C4-2B (cell line): Measurements from ENCODE around the gene PNPLA8.

ENCODE experiments used
- ZFX ChIP-seq: fragments of 450-650 bp; IDR thresholded peaks from 2 replicates; pipeline ENCODE4 v1.6.1; 2017
- TF ChIP-seq, protein P1 (sequence below): fragments of 450-650 bp; conservative IDR thresholded peaks from 2 replicates; pipeline ENCODE4 v1.5.1; 2017; ENCODE audit warnings: mild to moderate bottlenecking

DNA sequence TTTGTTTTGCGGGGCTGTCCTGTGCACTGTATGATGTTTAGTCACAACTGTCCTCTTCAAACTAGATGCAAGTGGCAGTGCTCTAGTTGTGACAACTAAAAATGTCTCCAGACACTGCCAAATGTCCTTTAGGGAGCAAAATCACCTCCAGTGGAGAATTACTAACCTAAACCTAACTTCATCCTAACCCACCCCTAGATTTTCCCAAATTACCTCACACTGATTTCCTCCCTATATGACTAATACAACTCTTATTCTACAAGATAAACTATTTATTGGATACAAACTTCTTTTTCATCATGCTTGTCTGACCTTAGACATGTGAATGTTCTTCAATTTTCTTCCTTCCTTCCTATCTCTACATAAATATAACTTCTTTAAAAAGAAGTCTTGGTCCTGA lies 26.4 kb downstream of the PNPLA8 start:
- TF ChIP-seq, protein P1, sequence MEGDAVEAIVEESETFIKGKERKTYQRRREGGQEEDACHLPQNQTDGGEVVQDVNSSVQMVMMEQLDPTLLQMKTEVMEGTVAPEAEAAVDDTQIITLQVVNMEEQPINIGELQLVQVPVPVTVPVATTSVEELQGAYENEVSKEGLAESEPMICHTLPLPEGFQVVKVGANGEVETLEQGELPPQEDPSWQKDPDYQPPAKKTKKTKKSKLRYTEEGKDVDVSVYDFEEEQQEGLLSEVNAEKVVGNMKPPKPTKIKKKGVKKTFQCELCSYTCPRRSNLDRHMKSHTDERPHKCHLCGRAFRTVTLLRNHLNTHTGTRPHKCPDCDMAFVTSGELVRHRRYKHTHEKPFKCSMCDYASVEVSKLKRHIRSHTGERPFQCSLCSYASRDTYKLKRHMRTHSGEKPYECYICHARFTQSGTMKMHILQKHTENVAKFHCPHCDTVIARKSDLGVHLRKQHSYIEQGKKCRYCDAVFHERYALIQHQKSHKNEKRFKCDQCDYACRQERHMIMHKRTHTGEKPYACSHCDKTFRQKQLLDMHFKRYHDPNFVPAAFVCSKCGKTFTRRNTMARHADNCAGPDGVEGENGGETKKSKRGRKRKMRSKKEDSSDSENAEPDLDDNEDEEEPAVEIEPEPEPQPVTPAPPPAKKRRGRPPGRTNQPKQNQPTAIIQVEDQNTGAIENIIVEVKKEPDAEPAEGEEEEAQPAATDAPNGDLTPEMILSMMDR = no peak
- no peak for TF ChIP-seq ZFX
